H1 (cell line): ENCODE measurements around the gene TFR2. TPM values are rescaled to one million over a fixed set of nuclear protein-coding genes. Genes with fewer than 3 reads are reported as not detected.

Source experiments
- CTCF ChIA-PET: fragments of 300-600 bp; sonication (Branson Sonifier 250); formaldehyde crosslinking; loops from one replicate; lab custom pipeline; 2021; ENCODE audit not compliant: partially characterized antibody; lab: Charles Lee
- POLR2A ChIA-PET: fragments of 300-600 bp; sonication (Branson Sonifier 250); formaldehyde crosslinking; loops from one replicate; lab custom pipeline; 2021; ENCODE audit warnings: inconsistent platforms; ENCODE audit not compliant: partially characterized antibody; lab: Charles Lee
- DNase-seq, 2 experiments: peaks; one replicate each; pipeline versions ENCODE4 v3.0.0 to v3.0.0-alpha.2; 2010 to 2022; ENCODE audit warnings: low spot score in 2 of 2, low read depth in 1 of 2, mixed read lengths in 1 of 2
- FAIRE-seq: peaks from 2 replicates; lab custom pipeline; 2011; peaks lifted over from hg19 to GRCh38; lab: Jason Lieb, UNC
- H2AFZ ChIP-seq: 2 replicates; pipeline ENCODE4 v1.8.1; 2012; ENCODE audit warnings: low read length, inconsistent platforms
- H2AK5ac ChIP-seq: 2 replicates; pipeline ENCODE4 v1.6.1; 2013; ENCODE audit warnings: low read depth, low read length
- H2BK120ac ChIP-seq: replicated peaks from 2 replicates; pipeline ENCODE3; 2013; ENCODE audit warnings: low read depth, low read length, inconsistent platforms
- H2BK12ac ChIP-seq: 2 replicates; pipeline ENCODE4 v1.6.1; 2013; ENCODE audit warnings: low read depth, low read length
- H2BK15ac ChIP-seq: 2 replicates; pipeline ENCODE4 v1.6.1; 2013; ENCODE audit warnings: low read length
- H2BK20ac ChIP-seq: 2 replicates; pipeline ENCODE4 v1.6.1; 2013; ENCODE audit warnings: low read length
- H2BK5ac ChIP-seq: 2 replicates; pipeline ENCODE4 v1.6.1; 2013; ENCODE audit warnings: low read depth, low read length
- H3K14ac ChIP-seq: 2 replicates; pipeline ENCODE4 v1.6.1; 2013; ENCODE audit warnings: inconsistent platforms; ENCODE audit not compliant: insufficient read length
- H3K18ac ChIP-seq: 2 replicates; pipeline ENCODE4 v1.6.1; 2013; ENCODE audit warnings: low read length; ENCODE audit errors: extremely low read depth
- H3K23ac ChIP-seq: 2 replicates; pipeline ENCODE4 v1.6.1; 2013; ENCODE audit warnings: inconsistent platforms; ENCODE audit not compliant: insufficient read length
- H3K23me2 ChIP-seq: 2 replicates; pipeline ENCODE4 v1.6.1; 2013; ENCODE audit warnings: low read depth, low read length
- H3K27ac ChIP-seq: 2 replicates; pipeline ENCODE4 v1.6.1; 2011; ENCODE audit warnings: low read depth, low read length, inconsistent platforms
- H3K27me3 ChIP-seq, 4 experiments: replicated peaks in 1 of 4; 1 replicate in 1 of 4; 2 replicates in 3 of 4; pipeline versions ENCODE4 v1.6.1 to v1.8.1; 2011 to 2013; ENCODE audit warnings: low read length in 3 of 4, mild to moderate bottlenecking in 3 of 4, inconsistent platforms in 2 of 4, mixed read lengths in 2 of 4, moderate library complexity in 1 of 4; ENCODE audit not compliant: control insufficient read depth in 3 of 4, insufficient read depth in 3 of 4; ENCODE audit errors: extremely low read depth in 1 of 4
- H3K36me3 ChIP-seq, 4 experiments: 2 replicates each; pipeline versions ENCODE4 v1.6.1 to v1.8.1; 2011 to 2013; ENCODE audit warnings: mild to moderate bottlenecking in 4 of 4, low read length in 3 of 4, moderate library complexity in 2 of 4, control low read depth in 1 of 4, inconsistent platforms in 1 of 4; ENCODE audit not compliant: insufficient read depth in 4 of 4, control insufficient read depth in 2 of 4
- H3K4ac ChIP-seq: replicated peaks from 2 replicates; pipeline ENCODE3; 2013; ENCODE audit warnings: low read length, low read depth, mixed read lengths, inconsistent platforms; ENCODE audit not compliant: insufficient read length
- H3K4me1 ChIP-seq, 4 experiments: replicated peaks in 1 of 4; 1 replicate in 1 of 4; 2 replicates in 3 of 4; pipeline versions ENCODE4 v1.6.1 to v1.8.1; 2011 to 2013; ENCODE audit warnings: low read length in 3 of 4, inconsistent platforms in 2 of 4, mixed read lengths in 1 of 4; ENCODE audit not compliant: insufficient read depth in 4 of 4, control insufficient read depth in 3 of 4
- H3K4me2 ChIP-seq, 2 experiments: 2 replicates each; pipeline versions ENCODE4 v1.6.1 to v1.8.1; 2011 to 2013; ENCODE audit warnings: low read depth in 2 of 2, low read length in 2 of 2, control low read depth in 1 of 2, inconsistent platforms in 1 of 2, mild to moderate bottlenecking in 1 of 2; ENCODE audit not compliant: insufficient read depth in 1 of 2
- H3K4me3 ChIP-seq, 4 experiments: fragments of 200-600, 300-600 bp in 1 of 4; sonication (generic), shearing (Covaris generic), sonication (Bioruptor Twin) in 1 of 4; 2 replicates each; pipeline versions ENCODE4 v1.5.1 to v1.8.1; 2011 to 2016; ENCODE audit warnings: low read length in 4 of 4, low read depth in 3 of 4, control low read depth in 2 of 4, inconsistent platforms in 2 of 4, mild to moderate bottlenecking in 2 of 4, mixed read lengths in 1 of 4, moderate library complexity in 1 of 4; ENCODE audit not compliant: insufficient read depth in 2 of 4; ENCODE audit errors: extremely low read depth in 1 of 4
- H3K56ac ChIP-seq: replicated peaks from 2 replicates; pipeline ENCODE3; 2013; ENCODE audit warnings: low read depth, mild to moderate bottlenecking, mixed read lengths, low read length, inconsistent platforms; ENCODE audit not compliant: insufficient read length
- H3K79me1 ChIP-seq: 2 replicates; pipeline ENCODE4 v1.6.1; 2013; ENCODE audit warnings: low read depth, low read length, control low read depth
- H3K79me2 ChIP-seq, 2 experiments: 2 replicates each; pipeline versions ENCODE4 v1.6.1 to v1.8.1; 2012 to 2013; ENCODE audit warnings: low read length in 2 of 2, mild to moderate bottlenecking in 2 of 2, inconsistent platforms in 1 of 2; ENCODE audit not compliant: insufficient read depth in 2 of 2, control insufficient read depth in 1 of 2
- H3K9ac ChIP-seq, 4 experiments: replicated peaks in 1 of 4; 1 replicate in 1 of 4; 2 replicates in 3 of 4; pipeline versions ENCODE4 v1.6.1 to v1.8.1; 2011 to 2013; ENCODE audit warnings: low read depth in 3 of 4, low read length in 3 of 4, control low read depth in 2 of 4, mild to moderate bottlenecking in 2 of 4, moderate library complexity in 2 of 4, inconsistent platforms in 1 of 4; ENCODE audit errors: extremely low read depth in 1 of 4
- H3K9me3 ChIP-seq, 2 experiments: 2 replicates each; pipeline versions ENCODE4 v1.6.1 to v1.8.1; 2012 to 2013; ENCODE audit warnings: mild to moderate bottlenecking in 2 of 2, moderate library complexity in 2 of 2, control low read depth in 1 of 2, inconsistent platforms in 1 of 2, low read depth in 1 of 2, low read length in 1 of 2, mixed read lengths in 1 of 2; ENCODE audit not compliant: insufficient read depth in 2 of 2
- H4K20me1 ChIP-seq, 2 experiments: replicated peaks in 1 of 2; 2 replicates each; pipeline versions ENCODE3 to v1.8.1; 2011 to 2013; ENCODE audit warnings: inconsistent platforms in 2 of 2, low read length in 2 of 2, mild to moderate bottlenecking in 1 of 2; ENCODE audit not compliant: insufficient read depth in 2 of 2, control insufficient read depth in 1 of 2
- H4K5ac ChIP-seq: 2 replicates; pipeline ENCODE4 v1.6.1; 2013; ENCODE audit warnings: low read length, low read depth, mixed read lengths, inconsistent platforms; ENCODE audit not compliant: insufficient read length
- H4K8ac ChIP-seq: 2 replicates; pipeline ENCODE4 v1.8.0; 2013; ENCODE audit warnings: mild to moderate bottlenecking, moderate library complexity, low read length, inconsistent platforms; ENCODE audit not compliant: insufficient read depth; ENCODE audit errors: extremely low read depth
- H4K91ac ChIP-seq: replicated peaks from 2 replicates; pipeline ENCODE3; 2013; ENCODE audit warnings: low read length, mixed read lengths, inconsistent platforms; ENCODE audit not compliant: insufficient read length
- BRCA1 ChIP-seq: IDR thresholded peaks from 2 replicates; pipeline ENCODE4 v1.6.1; 2012; ENCODE audit warnings: low read depth, low read length, improper control_type of control experiment
- EGR1 ChIP-seq: IDR thresholded peaks from 2 replicates; pipeline ENCODE4 v1.6.1; 2011; ENCODE audit warnings: low read depth, low read length, borderline replicate concordance
- KDM4A ChIP-seq: IDR thresholded peaks from one replicate; pipeline ENCODE4 v1.7.1; 2012; ENCODE audit warnings: low read depth, mild to moderate bottlenecking, moderate library complexity, low read length, inconsistent platforms; ENCODE audit not compliant: severe bottlenecking
- POU5F1 ChIP-seq: IDR thresholded peaks from 2 replicates; pipeline ENCODE4 v1.6.1; 2011; ENCODE audit warnings: low read depth, mild to moderate bottlenecking, low read length, moderate library complexity
- RXRA ChIP-seq: IDR thresholded peaks from 2 replicates; pipeline ENCODE4 v1.6.1; 2011; ENCODE audit warnings: low read depth, mild to moderate bottlenecking, low read length, moderate library complexity; ENCODE audit not compliant: insufficient read depth
- SIN3A ChIP-seq, 2 experiments: IDR thresholded peaks in 1 of 2; conservative IDR thresholded peaks in 1 of 2; 2 replicates each; pipeline ENCODE4 v1.6.1; 2011 to 2012; ENCODE audit warnings: low read length in 2 of 2, improper control_type of control experiment in 1 of 2, low read depth in 1 of 2, mild to moderate bottlenecking in 1 of 2
- SP1 ChIP-seq: IDR thresholded peaks from 2 replicates; pipeline ENCODE4 v1.6.1; 2011; ENCODE audit warnings: low read depth, low read length
- TAF1 ChIP-seq: IDR thresholded peaks from 2 replicates; pipeline ENCODE4 v1.6.1; 2011; ENCODE audit warnings: mild to moderate bottlenecking, low read depth, low read length
- TEAD4 ChIP-seq: IDR thresholded peaks from 2 replicates; pipeline ENCODE4 v1.6.1; 2012; ENCODE audit warnings: low read depth, low read length, inconsistent platforms, mixed read lengths
- YY1 ChIP-seq: IDR thresholded peaks from 2 replicates; pipeline ENCODE4 v1.6.1; 2011; ENCODE audit warnings: low read depth, mild to moderate bottlenecking, low read length
- WGBS, 2 experiments: shearing (Covaris generic) in 1 of 2; methylation state at CpG; one replicate each; pipeline versions ENCODE4 v1.1.6 to v1.1.7; 2013 to 2015; ENCODE audit warnings: low lambda C conversion rate in 2 of 2, mixed read lengths in 2 of 2, inconsistent platforms in 1 of 2, low coverage in 1 of 2, missing lambda C conversion rate in 1 of 2; ENCODE audit not compliant: insufficient replicate concordance in 2 of 2, insufficient coverage in 1 of 2, insufficient read length in 1 of 2; ENCODE audit errors: extremely low coverage in 1 of 2, missing lambda C conversion rate in 1 of 2; 5-methylcytosine and 5-hydroxymethylcytosine counted together
- polyA plus RNA-seq, 7 experiments: library from polyadenylated mRNA; depleted of rRNA in 3 of 7; stranded (reverse) in 5 of 7; unstranded in 2 of 7; fragments of >200 nt in 5 of 7; fragments of 200-250 nt in 2 of 7; gene quantifications; 1 replicate in 5 of 7; 2 replicates in 1 of 7; 4 replicates in 1 of 7; pipeline versions ENCODE4 v1.2.1 to v1.2.3, GENCODE V29; 2011 to 2013; ENCODE audit warnings: missing spikeins in 2 of 7, mixed read lengths in 2 of 7
- total RNA-seq: library from RNA; stranded (reverse); fragmentation: NEBNext Ultra II Directional; extraction: Animal tissue kit (Norgen Biotek cat#: 25700); gene quantifications from 2 replicates; pipeline ENCODE4 v1.2.1, GENCODE V29; 2021
- TF ChIP-seq, protein P1 (sequence below): IDR thresholded peaks from 2 replicates; pipeline ENCODE4 v1.6.1; 2011; ENCODE audit warnings: low read depth, mild to moderate bottlenecking, low read length; ENCODE audit not compliant: insufficient read depth

TFR2 gene
- total and polyA plus RNA-seq, 2 of the 8 experiments (the other 6 are each of a cell fraction or from before 2014, with no cell fraction given) = 4.6 to 5.7 TPM

DNA sequence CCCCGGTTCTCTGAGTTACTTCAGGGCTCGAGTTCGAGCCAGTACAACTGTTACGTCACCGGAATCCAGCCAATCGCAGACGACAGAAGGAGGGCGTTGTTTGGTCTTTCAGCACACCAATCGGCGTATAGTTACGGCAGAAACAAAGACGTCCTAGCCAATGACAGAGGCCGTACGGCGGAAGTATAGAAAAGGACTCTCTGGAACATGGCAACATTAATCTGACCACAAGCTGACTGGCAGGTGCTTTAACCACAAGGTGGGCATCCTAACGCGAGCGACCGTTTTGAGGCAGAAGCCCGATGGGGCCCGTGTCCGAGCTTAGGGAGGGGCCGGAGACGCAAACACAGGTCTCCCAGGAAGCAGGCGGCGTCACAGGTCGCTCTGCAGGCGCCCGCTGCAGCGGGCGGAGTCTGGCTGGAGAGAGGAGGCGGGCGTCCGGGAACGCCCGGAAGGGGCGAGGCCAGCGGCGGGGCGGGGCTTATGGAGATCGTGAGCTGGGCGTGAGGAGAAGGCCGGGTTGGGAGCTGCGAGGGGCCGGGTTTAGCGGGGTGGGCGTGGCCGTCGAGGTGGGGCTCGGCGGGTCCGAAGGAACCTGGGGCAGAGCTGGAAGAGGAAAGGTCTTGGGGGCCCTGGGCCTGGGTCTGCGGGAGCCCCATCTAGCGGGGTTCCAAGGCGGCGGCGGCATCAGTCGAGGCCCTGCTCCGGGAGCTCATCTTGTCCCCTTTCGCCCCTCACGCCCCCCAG, 29.2 kb downstream of the TFR2 start, which contains the start of gene MOSPD3:
MOSPD3 (plus strand) TSS at position 558 of the 747 bp plus-strand sequence. CDS start 252 bp downstream, outside the sequence.
- Histone ChIP-seq H3K27me3 (no peaks in the 10 kb centered on the region; a peak in 1 of 7 replicates), H3K23ac (no peak within 1 kb of the TSS), H3K79me1 (no peaks in the 10 kb centered on the region), H2BK20ac (no peak within 1 kb of the TSS), H3K36me3 (peaks cover 0 to 7% (median under 1%) of the 10 kb centered on the region in 4 experiments; a peak in 3 of 8 replicates), H3K79me2 (no peaks in the 10 kb centered on the region), H4K91ac (no peak within 1 kb of the TSS), H2BK5ac (peak within 1 kb of the TSS; percentile 89), H3K27ac (peak within 1 kb of the TSS; percentile 98), H2AK5ac (no peak within 1 kb of the TSS), H3K9ac (peak within 1 kb of the TSS in 3 of 4 experiments; percentile 86 to 90 (median 87); a peak in 6 of 7 replicates), H3K4me2 (peak within 1 kb of the TSS; percentile 68 to 94), H3K4ac (no peak within 1 kb of the TSS), H3K23me2 (peaks cover 5% of the 10 kb centered on the region), H2BK120ac (no peak within 1 kb of the TSS), H2BK12ac (peak within 1 kb of the TSS; percentile 97; the same call in 1 of the 2 replicates), H3K14ac (no peak within 1 kb of the TSS), H2BK15ac (peak within 1 kb of the TSS; percentile 33; the same call in 1 of the 2 replicates), H4K5ac (peak within 1 kb of the TSS; percentile 74), H3K18ac (peak within 1 kb of the TSS; percentile 99), H4K20me1 (peaks cover 0 to 2% of the 10 kb centered on the region in 2 experiments), H3K4me3 (peak within 1 kb of the TSS; percentile 74 to 83 (median 76)), H4K8ac (peak within 1 kb of the TSS; percentile 97; the same call in 1 of the 2 replicates), H3K56ac (peak within 1 kb of the TSS; percentile 51), H3K4me1 (peaks cover 0 to 6% (median 2%) of the 10 kb centered on the region in 4 experiments; a peak in 3 of 7 replicates), H2AFZ (peak within 1 kb of the TSS; percentile 88; the same call in 1 of the 2 replicates), H3K9me3 (no peaks in the 10 kb centered on the region)
- 1% methylated on average over 51 of the region's 61 CpGs; no CpG with 5 or more reads in 1 of the 2 experiments for WGBS, 2 experiments
- POLR2A ChIA-PET = interaction anchor here (0.6 to 2.4 kb wide), 21 partner anchors 9 to 263 kb away, joined by 3 to 19 read pairs (median 4); partner anchors contain the start of genes ACTL6B, FBXO24, GIGYF1 and LRCH4
- peak; percentile 98 to 99 for DNase-seq
- CTCF ChIA-PET = interaction anchor here (0.6 to 8.8 kb wide), 24 partner anchors 9 to 224 kb away, joined by 3 to 73 read pairs (median 5); partner anchors contain the start of genes ACTL6B and GIGYF1
- peak; percentile 100 for FAIRE-seq
- TF ChIP-seq TAF1 (peak; percentile 77; the same call in 1 of the 2 replicates), SIN3A (conservative IDR thresholded peaks at IDR 0.05 in 1 of 2, IDR thresholded peaks at IDR 0.05 in 1 of 2; ENCODE audit: low read depth in 1 of 2, low read length in 2 of 2) (peak in 1 of 2 experiments; percentile 48; a peak in 1 of 4 replicates), POU5F1 (no peak), BRCA1 (no peak), EGR1 (no peak), KDM4A (peak; percentile 52), YY1 (no peak), RXRA (no peak), TEAD4 (no peak), SP1 (peak; percentile 86)
- TF ChIP-seq, protein P1, sequence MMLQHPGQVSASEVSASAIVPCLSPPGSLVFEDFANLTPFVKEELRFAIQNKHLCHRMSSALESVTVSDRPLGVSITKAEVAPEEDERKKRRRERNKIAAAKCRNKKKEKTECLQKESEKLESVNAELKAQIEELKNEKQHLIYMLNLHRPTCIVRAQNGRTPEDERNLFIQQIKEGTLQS = no peak
